Coronary artery (tissue), 2 donors: ENCODE measurements around the gene BEX4.

Experiments used
- DNase-seq: peaks from one replicate; pipeline ENCODE4 v3.0.0-alpha.2; 2017; ENCODE audit warnings: low spot score
- H3K27ac ChIP-seq, 2 donors: fragments of 200-600 bp; sonication (generic); one replicate each; pipeline ENCODE4 v1.5.1; 2016 to 2019
- H3K4me3 ChIP-seq: fragments of 200-600 bp; sonication (generic); 2 replicates; pipeline ENCODE4 v1.5.1; 2016; ENCODE audit warnings: mild to moderate bottlenecking, moderate library complexity
- TF ChIP-seq, protein P1 (sequence below): fragments of 200-600 bp; sonication (generic); IDR thresholded peaks from one replicate; pipeline ENCODE4 v1.5.1; 2019; ENCODE audit warnings: antibody characterized with exemption

Gene BEX4

DNA sequence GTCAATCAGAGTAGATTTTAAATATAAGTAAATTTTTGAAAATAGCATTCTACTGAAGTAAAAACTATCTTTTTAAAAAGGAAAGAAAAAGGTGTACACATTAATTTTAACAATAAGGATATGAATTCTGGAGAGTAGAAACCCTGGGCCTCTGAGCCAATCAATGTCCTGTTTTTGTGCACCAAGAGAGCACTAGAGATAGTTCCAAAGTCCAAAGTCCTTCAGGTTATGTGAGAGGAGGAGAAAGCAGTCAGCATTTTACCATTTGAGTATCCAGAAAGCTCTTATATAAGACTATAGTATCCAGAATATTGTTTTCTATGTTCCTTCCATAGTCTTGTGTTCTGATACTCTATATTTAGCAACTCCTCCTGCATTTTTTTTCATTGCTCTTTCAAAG, 43.4 kb downstream of the BEX4 start:
- DNase-seq: no peak
- Histone ChIP-seq H3K27ac (no peak overlapping the region), H3K4me3 (no peak overlapping the region)
- TF ChIP-seq, protein P1, sequence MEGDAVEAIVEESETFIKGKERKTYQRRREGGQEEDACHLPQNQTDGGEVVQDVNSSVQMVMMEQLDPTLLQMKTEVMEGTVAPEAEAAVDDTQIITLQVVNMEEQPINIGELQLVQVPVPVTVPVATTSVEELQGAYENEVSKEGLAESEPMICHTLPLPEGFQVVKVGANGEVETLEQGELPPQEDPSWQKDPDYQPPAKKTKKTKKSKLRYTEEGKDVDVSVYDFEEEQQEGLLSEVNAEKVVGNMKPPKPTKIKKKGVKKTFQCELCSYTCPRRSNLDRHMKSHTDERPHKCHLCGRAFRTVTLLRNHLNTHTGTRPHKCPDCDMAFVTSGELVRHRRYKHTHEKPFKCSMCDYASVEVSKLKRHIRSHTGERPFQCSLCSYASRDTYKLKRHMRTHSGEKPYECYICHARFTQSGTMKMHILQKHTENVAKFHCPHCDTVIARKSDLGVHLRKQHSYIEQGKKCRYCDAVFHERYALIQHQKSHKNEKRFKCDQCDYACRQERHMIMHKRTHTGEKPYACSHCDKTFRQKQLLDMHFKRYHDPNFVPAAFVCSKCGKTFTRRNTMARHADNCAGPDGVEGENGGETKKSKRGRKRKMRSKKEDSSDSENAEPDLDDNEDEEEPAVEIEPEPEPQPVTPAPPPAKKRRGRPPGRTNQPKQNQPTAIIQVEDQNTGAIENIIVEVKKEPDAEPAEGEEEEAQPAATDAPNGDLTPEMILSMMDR: no peak
